GM19193 (cell line): ENCODE measurements around the gene SLC27A5.
A peak's percentile ranks its signal among the peaks of the same experiment; 100 is the strongest.

ENCODE experiments used
- POLR2A ChIP-seq: IDR thresholded peaks from 4 replicates; pipeline ENCODE4 v1.6.1; 2011; ENCODE audit not compliant: insufficient read depth, insufficient read length; ENCODE audit errors: extremely low read depth

The SLC27A5 gene

GRCh38 chr19:58543826-58544590 is 32.2 kb upstream of the SLC27A5 start, which contains the start of gene TRIM28:
Gene TRIM28 (plus strand): TSS chr19:58544064. CDS start chr19:58544758, 694 bp downstream.
- peak; percentile 99 for TF ChIP-seq POLR2A

- no peak for TF ChIP-seq POLR2A
Measured at GRCh38 chr19:58538257-58539168, 26.7 kb upstream of the SLC27A5 start.

- no peak for TF ChIP-seq POLR2A
Measured at GRCh38 chr19:58536852-58537798, 25.3 kb upstream of the SLC27A5 start.

GRCh38 chr19:58535857-58536256 is 24.1 kb upstream of the SLC27A5 start:
- no peak for TF ChIP-seq POLR2A

GRCh38 chr19:58531034-58531840 is 19.4 kb upstream of the SLC27A5 start:
- TF ChIP-seq POLR2A: no peak

- TF ChIP-seq POLR2A: no peak
Measured at GRCh38 chr19:58529405-58529804, 17.6 kb upstream of the SLC27A5 start.

GRCh38 chr19:58522709-58523108 is 10.9 kb upstream of the SLC27A5 start:
- no peak for TF ChIP-seq POLR2A

DNA sequence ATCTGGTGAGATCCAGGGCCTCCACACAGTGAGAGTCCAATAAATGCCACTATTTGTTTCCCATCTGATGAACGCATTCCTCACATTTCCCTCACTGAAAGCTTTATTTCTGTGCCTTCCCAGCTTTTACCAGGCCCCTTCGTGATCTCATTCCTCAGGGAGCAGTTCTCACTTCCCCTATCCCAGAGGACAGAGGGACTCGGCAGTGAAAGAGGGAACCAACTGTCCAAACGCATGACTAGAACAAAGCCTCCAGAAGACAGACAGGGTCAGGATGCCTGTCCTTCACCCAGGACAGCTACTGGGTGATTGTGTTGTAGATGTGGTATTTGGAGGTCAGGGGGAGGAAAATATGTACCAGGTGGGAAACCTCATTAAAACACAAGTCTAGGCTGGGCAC is 9.9 kb upstream of the SLC27A5 start:
- no peak for TF ChIP-seq POLR2A

DNA sequence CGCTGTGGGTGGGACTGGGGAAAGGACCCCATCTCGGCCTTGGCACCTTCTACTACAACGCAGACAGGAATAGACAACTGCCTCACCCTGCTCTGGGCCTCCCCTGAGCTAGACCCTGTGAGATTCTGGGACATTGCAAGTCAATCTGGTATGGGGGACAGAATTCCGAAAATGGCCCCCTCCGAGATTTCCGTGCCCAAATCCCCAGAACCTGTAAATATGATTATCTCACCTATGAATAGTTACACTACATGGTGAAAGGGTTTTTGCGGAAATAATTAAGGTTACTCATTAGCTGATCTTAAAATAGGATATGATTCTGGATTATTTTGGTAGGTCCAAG is 8.4 kb upstream of the SLC27A5 start:
- no peak for TF ChIP-seq POLR2A

DNA sequence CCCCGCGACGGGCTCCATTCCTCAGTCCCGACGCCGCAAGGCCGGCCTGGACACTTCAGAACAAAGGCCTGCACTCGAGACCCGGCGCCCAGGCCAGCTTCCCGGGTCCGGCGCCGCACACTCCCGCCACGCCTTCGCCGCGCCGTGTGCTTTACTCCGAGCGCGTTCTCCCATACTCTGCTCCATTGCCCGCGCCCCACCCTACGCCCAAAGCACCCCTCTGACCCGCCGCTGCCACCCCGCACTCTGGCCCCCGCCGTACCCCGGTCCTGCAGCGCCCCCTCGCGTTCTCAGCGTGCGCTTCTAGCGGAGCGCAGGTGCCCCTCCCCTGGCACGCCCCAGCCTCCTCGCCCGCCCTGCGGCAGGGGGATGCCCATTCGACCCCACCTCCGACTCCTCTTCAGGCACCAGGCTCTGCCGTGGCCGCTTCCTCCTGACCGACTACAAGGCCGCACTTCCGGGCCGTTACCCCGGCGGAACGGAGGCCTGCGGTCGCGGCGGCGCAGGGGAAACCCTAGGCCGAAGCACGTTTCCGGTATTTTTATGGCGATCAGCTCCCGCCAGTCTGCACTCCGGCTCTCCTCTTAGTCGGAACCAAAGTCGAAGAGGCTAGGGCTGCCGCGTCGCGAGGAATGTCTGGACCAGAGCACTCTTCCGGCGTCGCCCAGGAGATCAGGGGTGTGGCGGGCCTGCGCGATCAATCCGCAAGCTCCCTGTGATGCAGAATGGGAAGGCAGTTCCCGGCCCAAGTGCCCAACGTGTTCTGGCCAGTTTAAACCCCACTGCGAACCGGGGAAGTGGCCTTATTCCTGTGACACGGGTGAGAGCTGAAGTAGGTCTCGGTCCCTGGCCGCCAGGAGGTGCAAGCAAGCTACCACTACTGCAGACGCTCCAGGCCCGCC is 7.8 kb upstream of the SLC27A5 start, which contains the start of gene ZBTB45:
ZBTB45 (minus strand) TSS at position 456 of the 902 bp plus-strand sequence. CDS start 2,137 bp downstream, outside the sequence.
- peak; percentile 79 for TF ChIP-seq POLR2A

DNA sequence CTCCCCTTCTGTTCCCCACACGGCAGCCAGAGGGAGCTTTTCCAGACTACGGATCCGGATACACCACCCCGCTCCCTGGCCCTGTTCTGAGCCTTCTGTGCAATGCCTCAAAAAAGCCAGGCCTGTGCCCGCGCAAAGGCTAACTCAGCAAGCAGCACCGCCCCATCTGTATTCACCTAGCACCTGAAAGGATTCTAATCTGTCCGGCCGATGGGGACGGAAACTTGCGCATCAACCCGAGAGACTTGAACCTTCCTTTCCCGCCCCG is 7.2 kb upstream of the SLC27A5 start:
- no peak for TF ChIP-seq POLR2A

GRCh38 chr19:58518256-58519086 is 6.7 kb upstream of the SLC27A5 start:
- no peak for TF ChIP-seq POLR2A
